ENCODE results near the gene SEC23IP. TPM values are rescaled to one million over a fixed set of nuclear protein-coding genes. Genes with fewer than 3 reads are reported as not detected.
A peak's percentile ranks its signal among the peaks of the same experiment; 100 is the strongest.

SEC23IP gene
- total and polyA plus RNA-seq, 12 donors, result 8.5 to 83.5 (median 36.9) TPM

- Histone ChIP-seq H3K4me3 (no peak overlapping the region), H3K36me3 (replicated peaks in 1 of 2) (peaks cover 0 to 68% of the 10 kb centered on the region in 2 donors), H3K27ac (peak overlapping the region in 1 of 5 donors; percentile 13), H3K9me3 (replicated peaks in 1 of 3) (no peaks in the 10 kb centered on the region), H3K27me3 (no peaks in the 10 kb centered on the region), H3K4me1 (replicated peaks in 1 of 2) (no peaks in the 10 kb centered on the region)
- DNase-seq, result no peak
- intact Hi-C loops (cut with DNase I), result no loop called here
- TF ChIP-seq POLR2A (IDR thresholded peaks at IDR 0.05) (no peak), CTCF (IDR thresholded peaks at IDR 0.05) (no peak)
- WGBS, 4 donors, result 69 to 88% (median 82%) methylated on average over 1 of the region's 1 CpG
Measured at GRCh38 chr10:119919826-119920225, 27.3 kb downstream of the SEC23IP start.

GRCh38 chr10:119928411-119928810 lies 35.9 kb downstream of the SEC23IP start:
- no peak for DNase-seq
- no peak for TF ChIP-seq POLR2A (IDR thresholded peaks at IDR 0.05)
- no peak for TF ChIP-seq CTCF (IDR thresholded peaks at IDR 0.05)
- H3K27ac ChIP-seq, result no peak overlapping the region
- H3K4me1 ChIP-seq (replicated peaks in 1 of 2), result peaks cover 18 to 23% of the 10 kb centered on the region in 2 donors
- intact Hi-C loops (cut with DNase I), result no loop called here
- no peak overlapping the region for H3K4me3 ChIP-seq
- H3K27me3 ChIP-seq, result no peaks in the 10 kb centered on the region
- no peaks in the 10 kb centered on the region for H3K9me3 ChIP-seq (replicated peaks in 1 of 3)
- peaks cover 0 to 66% of the 10 kb centered on the region in 2 donors for H3K36me3 ChIP-seq (replicated peaks in 1 of 2)

GRCh38 chr10:119931871-119932270 lies 39.3 kb downstream of the SEC23IP start:
- H3K4me1 ChIP-seq (replicated peaks in 1 of 2), result peaks cover 23 to 25% of the 10 kb centered on the region in 2 donors
- H3K9me3 ChIP-seq (replicated peaks in 1 of 3), result no peaks in the 10 kb centered on the region
- no peaks in the 10 kb centered on the region for H3K27me3 ChIP-seq
- H3K36me3 ChIP-seq (replicated peaks in 1 of 2), result peaks cover 0 to 62% of the 10 kb centered on the region in 2 donors
- no peak overlapping the region for H3K27ac ChIP-seq
- DNase-seq, result no peak
- WGBS, 4 donors, result 41 to 54% (median 46%) methylated on average over 4 of the region's 4 CpGs
- no peak overlapping the region for H3K4me3 ChIP-seq
- TF ChIP-seq CTCF (IDR thresholded peaks at IDR 0.05), result no peak
- TF ChIP-seq POLR2A (IDR thresholded peaks at IDR 0.05), result no peak
- intact Hi-C loops (cut with DNase I), result loop anchor here in 1 of 2 donors (10.0 kb wide), 1 partner anchor 403 kb away; no protein-coding TSS in a partner anchor

GRCh38 chr10:119932631-119933030 lies 40.1 kb downstream of the SEC23IP start:
- TF ChIP-seq POLR2A (IDR thresholded peaks at IDR 0.05), result no peak
- no peak for TF ChIP-seq CTCF (IDR thresholded peaks at IDR 0.05)

More at GRCh38 chr10:119932631-119933030, 40.1 kb downstream of the SEC23IP start:
- Histone ChIP-seq H3K9me3 (replicated peaks in 1 of 3) (no peaks in the 10 kb centered on the region), H3K27ac (no peak overlapping the region), H3K36me3 (replicated peaks in 1 of 2) (peaks cover 0 to 57% of the 10 kb centered on the region in 2 donors), H3K4me1 (replicated peaks in 1 of 2) (peaks cover 23 to 25% of the 10 kb centered on the region in 2 donors), H3K4me3 (no peak overlapping the region), H3K27me3 (no peaks in the 10 kb centered on the region)
- intact Hi-C loops (cut with DNase I), result loop anchor here in 1 of 2 donors (10.0 kb wide), 1 partner anchor 402 kb away; no protein-coding TSS in a partner anchor
- DNase-seq, result no peak
- 72 to 82% (median 79%) methylated on average over 4 of the region's 4 CpGs for WGBS, 4 donors
